HG02938 (cell line): ENCODE data around the gene EFCAB11.
A peak's percentile ranks its signal among the peaks of the same experiment; 100 is the strongest.

ENCODE experiments used
- ATAC-seq: cut with Tn5 transposase; IDR thresholded peaks from one replicate; pipeline ENCODE4 v1.9.1; 2021; ENCODE audit warnings: mild to moderate bottlenecking, moderate library complexity; ENCODE audit not compliant: unreplicated experiment

The EFCAB11 gene

GRCh38 chr14:89957791-89958190 is 3.3 kb upstream of the EFCAB11 start:
- ATAC-seq: no peak

- ATAC-seq: no peak
These were observed 2.8 kb upstream of the EFCAB11 start for GRCh38 chr14:89957376-89957775.

GRCh38 chr14:89956661-89957009 is 2.1 kb upstream of the EFCAB11 start:
- ATAC-seq: no peak

DNA sequence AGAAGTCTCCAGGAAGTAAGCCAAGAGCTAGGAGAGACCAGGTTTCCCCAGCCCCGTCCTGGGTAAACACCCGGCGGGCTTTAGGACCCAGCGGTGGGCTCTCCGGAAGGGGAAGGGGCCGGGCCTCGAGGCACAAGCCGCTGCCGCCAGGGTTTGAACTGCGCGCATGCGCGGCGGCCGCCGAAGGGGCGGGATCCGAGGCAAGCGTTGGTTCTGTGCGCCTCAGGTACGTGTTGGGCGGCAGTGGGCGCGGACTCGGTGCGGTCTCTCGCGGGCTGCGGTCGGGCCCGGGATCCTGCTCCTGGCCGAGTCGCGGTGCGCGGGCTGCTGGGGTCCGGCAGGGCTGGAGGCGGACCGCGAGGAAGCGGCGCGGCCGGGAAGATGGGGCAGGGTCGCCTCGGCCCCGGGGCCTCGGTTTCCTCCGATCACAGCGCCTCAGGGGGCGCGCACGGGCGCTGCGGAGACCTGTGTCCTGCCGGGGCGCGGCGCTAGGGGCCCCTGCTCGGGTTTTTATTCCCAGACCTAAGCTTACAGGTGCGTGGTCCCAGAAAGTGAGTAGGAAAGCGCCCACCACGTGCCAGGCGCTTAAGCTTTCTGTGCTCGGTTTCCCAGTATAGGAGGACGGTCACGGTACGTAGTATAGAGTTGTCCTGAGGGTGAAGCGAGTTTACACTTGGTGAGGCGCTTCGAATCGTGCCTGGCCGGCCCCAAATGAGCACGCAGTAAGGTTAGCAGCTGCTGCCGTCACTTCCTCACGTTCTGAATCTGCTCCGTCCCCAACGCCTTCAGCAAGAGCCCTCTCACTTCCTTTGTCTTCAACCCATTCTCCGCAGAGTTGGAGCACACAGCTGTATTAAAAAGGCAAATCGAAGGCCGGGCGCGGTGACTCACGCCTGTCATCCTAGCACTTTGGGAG is 1.5 kb upstream of the EFCAB11 start, which contains the start of gene TDP1:
TDP1 (plus strand) TSS at position 183 of the 916 bp plus-strand sequence. CDS start 7,188 bp downstream, outside the sequence.
- ATAC-seq: peak; percentile 47

GRCh38 chr14:89955022-89955744 is 653 bp upstream of the EFCAB11 start:
- peak; percentile 7 for ATAC-seq

DNA sequence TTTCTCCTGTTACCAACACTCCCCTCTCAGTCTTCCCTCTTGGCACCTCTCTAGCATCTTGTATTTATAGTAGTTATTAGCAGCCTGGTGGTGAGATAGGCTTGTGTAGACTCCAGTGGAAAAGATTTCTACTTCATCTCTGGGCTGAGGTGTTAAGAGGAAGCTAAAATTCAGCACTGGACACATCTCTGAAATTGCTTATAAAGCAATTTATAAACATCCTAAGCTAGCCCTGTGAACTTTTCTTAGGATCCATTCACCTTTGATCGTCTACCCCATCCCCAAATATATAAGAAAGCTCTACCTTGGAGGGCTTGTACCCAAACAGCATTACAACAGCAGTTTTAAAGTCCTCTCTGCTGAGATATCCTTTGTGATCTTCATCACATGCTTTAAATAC is 928 bp downstream of the EFCAB11 start:
- ATAC-seq: no peak

GRCh38 chr14:89952576-89952975 is 2.0 kb downstream of the EFCAB11 start:
- no peak for ATAC-seq

GRCh38 chr14:89947344-89947743 is 7.2 kb downstream of the EFCAB11 start:
- ATAC-seq: no peak

DNA sequence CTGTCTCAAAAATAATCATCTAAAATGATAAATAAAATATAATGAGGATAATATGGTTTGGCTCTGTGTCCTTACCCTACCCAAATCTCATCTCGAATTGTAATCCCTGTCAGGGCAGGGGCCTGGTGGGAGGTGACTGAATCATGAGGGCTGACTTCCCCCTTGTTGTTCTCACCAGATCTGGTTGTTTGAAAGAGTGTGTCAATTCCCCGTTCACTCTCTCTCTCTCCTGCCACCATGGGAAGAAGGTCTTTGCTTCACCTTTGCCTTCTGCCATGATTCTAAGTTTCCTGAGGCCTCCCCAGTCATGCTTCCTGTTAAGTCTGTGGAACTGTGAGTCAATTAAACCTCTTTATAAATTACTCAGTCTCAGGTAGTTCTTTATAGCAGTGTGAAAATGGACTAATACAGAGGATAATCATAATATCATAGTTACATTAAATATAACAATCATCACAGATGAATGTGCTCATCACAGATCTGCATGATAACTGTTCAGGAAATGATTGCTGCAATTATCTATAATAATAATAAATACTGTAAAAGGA is 12.6 kb downstream of the EFCAB11 start:
- ATAC-seq: no peak

DNA sequence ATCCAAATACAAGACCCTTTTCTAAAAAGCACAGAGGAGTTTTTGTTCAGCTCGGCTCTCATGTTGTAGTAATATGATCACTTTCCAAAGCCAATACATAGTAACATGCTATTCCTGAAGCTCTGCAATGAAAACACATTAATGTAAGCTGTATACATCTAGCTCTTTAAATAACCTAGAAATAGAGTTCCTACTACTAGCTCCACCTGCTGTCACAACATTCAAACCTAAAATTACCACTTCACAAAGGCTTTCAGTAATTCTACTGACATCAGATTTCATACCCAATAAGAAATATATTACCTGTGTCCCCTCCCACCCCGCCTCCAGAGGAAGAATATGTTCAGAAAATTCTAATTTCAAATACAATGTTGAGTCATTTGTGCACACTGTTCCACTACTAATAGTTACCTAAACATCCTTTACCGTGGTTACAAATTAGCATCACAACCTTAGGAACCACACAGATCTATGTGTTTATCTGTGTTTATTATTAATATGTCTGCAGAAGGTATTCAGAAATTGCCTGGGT is 17.8 kb downstream of the EFCAB11 start:
- no peak for ATAC-seq

DNA sequence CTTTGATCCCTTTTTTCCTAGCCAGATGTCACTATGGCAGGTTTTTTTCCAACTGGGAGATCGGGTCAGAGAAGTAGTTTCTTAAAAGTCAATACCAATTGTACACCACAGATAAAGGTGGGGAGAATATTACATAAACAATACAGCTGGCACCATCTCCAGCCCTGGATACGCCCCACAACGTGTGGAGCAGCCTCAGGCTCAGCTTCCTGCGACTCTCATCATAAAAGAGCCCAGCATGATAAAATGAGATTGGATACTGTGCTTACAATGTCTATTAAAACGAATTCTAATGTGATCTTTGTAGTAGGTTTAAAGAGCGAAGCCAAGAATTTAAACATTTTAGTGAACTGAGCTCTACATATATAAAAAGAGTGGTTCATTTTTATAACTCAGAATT is 21.5 kb downstream of the EFCAB11 start:
- ATAC-seq: no peak

- ATAC-seq: no peak
These were observed 27.2 kb downstream of the EFCAB11 start for GRCh38 chr14:89927186-89927865.

DNA sequence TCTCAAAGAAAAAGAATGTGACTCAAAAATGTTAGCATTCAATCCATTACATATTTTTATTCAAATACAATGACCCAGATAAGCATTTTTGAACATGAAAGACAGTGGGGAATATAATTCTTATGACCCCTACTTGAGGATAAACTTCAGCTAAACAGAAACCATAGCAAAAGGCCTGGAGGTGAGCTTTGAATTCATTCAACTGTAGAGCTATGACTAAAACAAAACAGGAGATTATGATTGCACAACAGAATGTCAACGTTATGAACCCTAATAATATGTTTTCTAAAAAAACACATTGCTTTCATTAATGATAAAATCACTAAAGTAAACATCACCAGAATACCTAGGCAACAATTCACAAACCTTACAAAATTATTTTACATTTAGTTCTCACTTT is 27.8 kb downstream of the EFCAB11 start:
- ATAC-seq: no peak

DNA sequence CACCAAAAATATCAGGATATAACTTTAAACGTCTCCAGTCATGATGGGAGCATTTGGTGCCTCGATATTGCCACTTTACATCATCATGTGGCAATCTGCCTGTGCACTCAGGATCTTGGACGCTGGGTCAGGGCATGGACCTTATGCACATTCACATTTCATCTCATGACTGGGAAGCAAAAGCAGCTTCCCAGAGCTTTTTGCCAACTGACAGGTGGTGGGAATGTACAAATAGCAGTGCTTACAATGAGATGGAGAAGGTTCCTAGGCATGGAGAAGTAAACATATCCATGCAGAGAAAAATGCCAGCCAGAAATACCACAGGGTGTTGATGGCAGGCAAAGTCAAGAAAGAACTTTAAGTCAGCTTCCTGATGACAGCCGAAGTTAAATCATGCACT is 30.3 kb downstream of the EFCAB11 start:
- no peak for ATAC-seq

DNA sequence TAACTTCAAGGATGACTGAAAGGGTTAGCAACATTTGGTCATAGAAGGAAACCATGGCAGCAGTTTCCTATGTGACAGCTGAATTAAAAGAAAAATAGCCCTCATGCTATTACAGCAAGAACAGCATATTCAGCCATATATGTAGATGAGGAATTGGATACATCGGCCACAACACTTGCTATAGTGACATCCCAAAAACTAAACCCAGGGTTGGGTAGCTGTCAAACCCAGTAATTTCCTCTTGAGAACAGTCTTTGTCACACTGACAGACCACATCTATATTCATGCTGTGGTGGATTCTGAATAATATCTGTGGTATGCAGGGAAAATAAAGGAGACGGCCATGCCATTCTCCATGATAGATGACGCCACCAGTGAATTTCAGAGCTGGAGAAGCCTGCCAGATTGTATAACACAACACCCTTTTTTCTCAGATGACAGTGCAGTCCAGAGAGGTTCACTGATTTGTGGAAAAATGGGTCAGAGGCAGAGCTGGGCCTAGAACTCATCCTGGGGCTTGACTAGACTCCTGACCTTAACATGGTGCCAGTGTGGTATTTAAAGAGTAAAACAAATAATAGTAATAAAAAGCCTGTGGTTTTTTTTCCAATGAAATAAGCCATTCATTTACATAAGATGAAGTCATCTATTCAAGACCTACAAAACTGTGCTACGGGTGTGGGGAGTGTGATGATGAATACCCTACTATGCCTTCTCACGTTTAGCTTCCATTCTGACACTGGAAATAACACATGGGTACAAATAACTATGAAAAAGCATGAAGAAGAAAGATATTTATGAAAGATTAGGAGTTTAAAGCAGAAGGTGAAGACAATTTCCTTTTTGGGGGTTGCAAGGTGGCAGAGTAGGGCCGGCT is 32.3 kb downstream of the EFCAB11 start:
- no peak for ATAC-seq

DNA sequence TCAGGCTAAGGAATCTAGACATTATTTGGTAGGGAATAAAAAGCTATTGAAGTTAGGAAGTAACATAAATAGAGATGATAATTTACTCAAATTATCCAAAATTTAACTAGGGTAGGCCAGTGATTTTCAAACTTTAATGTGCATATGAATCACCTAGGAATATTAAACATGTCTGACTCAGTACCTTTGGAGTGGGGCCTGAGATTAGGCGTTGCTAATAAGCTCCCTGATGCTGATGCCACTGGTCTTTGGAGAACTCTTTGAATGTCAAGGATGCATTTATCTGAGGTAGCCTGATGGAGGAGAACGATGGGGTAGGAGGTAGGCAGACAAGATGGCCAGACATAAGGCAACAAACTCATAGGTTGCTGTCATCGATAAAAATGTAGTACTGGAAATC is 33.2 kb downstream of the EFCAB11 start:
- ATAC-seq: no peak

- ATAC-seq: no peak
These were observed 34.5 kb downstream of the EFCAB11 start for GRCh38 chr14:89920056-89920455.

DNA sequence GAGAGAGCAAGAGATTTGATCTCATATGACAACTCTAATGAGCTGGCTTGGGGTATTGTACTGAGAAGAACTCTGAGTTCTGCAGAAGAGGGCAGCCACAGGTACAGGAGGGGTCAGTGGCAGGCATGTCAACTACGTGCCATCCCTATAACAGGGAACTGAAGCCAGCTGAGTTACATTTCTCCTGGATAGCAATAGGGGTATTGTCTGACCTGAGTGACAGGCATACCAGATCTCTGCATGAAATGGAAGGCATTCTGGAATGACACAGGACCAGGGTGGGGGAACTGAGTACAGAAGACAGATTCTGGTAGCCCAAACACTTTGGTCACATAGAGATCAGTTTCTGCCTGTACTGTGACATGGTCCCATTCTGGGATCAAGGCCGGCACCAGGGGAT is 35.8 kb downstream of the EFCAB11 start:
- ATAC-seq: no peak

GRCh38 chr14:89915114-89915878 is 39.2 kb downstream of the EFCAB11 start:
- ATAC-seq: no peak
